Measurements from ENCODE around the gene MRPL39.

DNA sequence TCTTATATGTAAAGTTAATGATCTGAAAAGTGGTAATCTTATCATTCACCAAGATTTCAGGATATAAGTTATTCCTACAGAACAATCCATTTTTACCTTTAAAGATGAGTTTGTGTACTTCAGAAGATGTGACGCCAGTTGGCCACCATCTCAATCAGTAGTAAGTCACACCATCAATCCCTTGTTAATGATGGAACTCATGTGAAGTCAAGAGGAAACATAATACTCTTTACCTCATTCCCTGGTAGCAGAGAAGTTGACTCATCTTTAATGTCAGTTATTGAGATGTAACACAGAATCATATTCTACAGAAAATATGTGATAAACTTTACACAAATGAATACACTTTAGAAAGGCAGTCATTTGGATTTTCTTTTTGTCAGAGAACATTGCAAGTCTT, 38.2 kb downstream of the MRPL39 start:
- TF ChIP-seq, protein P1, sequence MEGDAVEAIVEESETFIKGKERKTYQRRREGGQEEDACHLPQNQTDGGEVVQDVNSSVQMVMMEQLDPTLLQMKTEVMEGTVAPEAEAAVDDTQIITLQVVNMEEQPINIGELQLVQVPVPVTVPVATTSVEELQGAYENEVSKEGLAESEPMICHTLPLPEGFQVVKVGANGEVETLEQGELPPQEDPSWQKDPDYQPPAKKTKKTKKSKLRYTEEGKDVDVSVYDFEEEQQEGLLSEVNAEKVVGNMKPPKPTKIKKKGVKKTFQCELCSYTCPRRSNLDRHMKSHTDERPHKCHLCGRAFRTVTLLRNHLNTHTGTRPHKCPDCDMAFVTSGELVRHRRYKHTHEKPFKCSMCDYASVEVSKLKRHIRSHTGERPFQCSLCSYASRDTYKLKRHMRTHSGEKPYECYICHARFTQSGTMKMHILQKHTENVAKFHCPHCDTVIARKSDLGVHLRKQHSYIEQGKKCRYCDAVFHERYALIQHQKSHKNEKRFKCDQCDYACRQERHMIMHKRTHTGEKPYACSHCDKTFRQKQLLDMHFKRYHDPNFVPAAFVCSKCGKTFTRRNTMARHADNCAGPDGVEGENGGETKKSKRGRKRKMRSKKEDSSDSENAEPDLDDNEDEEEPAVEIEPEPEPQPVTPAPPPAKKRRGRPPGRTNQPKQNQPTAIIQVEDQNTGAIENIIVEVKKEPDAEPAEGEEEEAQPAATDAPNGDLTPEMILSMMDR (IDR thresholded peaks at IDR 0.05; ENCODE audit: low read length): no peak
- TF ChIP-seq EZH2 (optimal IDR thresholded peaks at IDR 0.05; ENCODE audit: low read depth, low read length) (no peak), EZH2phosphoT487 (IDR thresholded peaks at IDR 0.05; ENCODE audit: low read length) (no peak)
